HAP-1 (cell line): ENCODE measurements around the gene CACUL1.
"Not testable (repeated sequence)": the region's sequence is repeated elsewhere in the genome, so short reads cannot be mapped to it uniquely, and the experiment has no call there.

Experiments
- DNase-seq, 2 experiments: peaks; one replicate each; pipeline ENCODE4 v3.0.0-alpha.2; 2016 to 2020; ENCODE audit warnings: low spot score in 2 of 2
- H3K27me3 ChIP-seq: fragments of 250-450 bp; sonication (Bioruptor Pico); 2 replicates; pipeline ENCODE4 v1.5.1; 2020; ENCODE audit warnings: low read depth, mild to moderate bottlenecking, moderate library complexity
- H3K36me3 ChIP-seq: fragments of 250-450 bp; sonication (Bioruptor Pico); replicated peaks from 2 replicates; pipeline ENCODE4 v1.5.1; 2020; ENCODE audit warnings: mild to moderate bottlenecking
- H3K4me1 ChIP-seq: fragments of 250-450 bp; sonication (Bioruptor Pico); 2 replicates; pipeline ENCODE4 v1.5.1; 2020; ENCODE audit warnings: mild to moderate bottlenecking
- H3K4me3 ChIP-seq: fragments of 250-450 bp; sonication (Bioruptor Pico); 2 replicates; pipeline ENCODE4 v1.5.1; 2020; ENCODE audit warnings: mild to moderate bottlenecking, moderate library complexity
- H3K9me3 ChIP-seq: fragments of 250-450 bp; sonication (Bioruptor Pico); 2 replicates; pipeline ENCODE4 v1.5.1; 2020; ENCODE audit warnings: mild to moderate bottlenecking, moderate library complexity
- in situ Hi-C: fragments of 300-500 bp; cut with MboI; formaldehyde crosslinking; loops from 3 replicates; pipeline ENCODE4 v1.14.3; 2020; ENCODE audit warnings: low sequenced_read_pairs, inconsistent platforms, mixed read lengths

The CACUL1 gene

DNA sequence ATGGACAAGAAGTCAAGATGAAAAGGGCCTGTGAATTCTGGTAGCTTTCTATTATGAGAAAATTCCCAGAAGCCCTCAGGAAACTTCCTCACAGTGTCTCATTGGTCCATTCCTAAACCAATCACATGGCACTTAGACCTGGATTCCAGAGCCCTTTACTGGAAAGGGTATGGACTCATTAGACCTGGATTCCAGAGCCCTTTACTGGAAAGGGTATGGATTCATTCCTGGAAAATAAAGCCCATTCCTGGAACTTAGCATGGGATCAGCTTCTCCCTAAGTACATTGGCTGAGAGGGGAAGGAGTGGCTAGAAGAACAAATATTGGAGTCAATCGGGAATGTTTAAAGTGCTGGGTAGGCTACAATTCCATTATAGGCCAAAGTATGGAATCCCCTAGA, 3.7 kb upstream of the CACUL1 start:
- H3K27me3 ChIP-seq, result no peaks in the 10 kb centered on the region

DNA sequence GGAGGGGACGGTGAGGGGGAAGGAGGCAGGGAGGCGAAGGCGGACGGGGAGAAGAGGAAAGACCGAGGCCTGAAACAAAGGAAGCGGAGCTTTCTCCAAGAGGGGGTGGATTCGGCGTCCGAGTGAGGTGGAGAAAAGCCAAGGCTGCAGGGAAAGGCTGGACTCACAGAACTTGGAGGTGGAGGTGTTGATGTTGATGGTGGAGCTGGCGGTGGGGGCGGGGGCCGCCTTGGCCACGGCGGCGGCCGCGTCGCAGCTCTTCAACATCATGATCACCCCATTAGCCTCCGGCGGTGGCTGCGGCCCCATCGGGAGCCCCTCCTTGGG, 578 bp downstream of the CACUL1 start:
- H3K27me3 ChIP-seq, result no peaks in the 10 kb centered on the region
- DNase-seq, result peak; percentile 42 to 74
- H3K4me3 ChIP-seq, result peak overlapping the region; percentile 97
- peaks cover 12% of the 10 kb centered on the region for H3K4me1 ChIP-seq
- in situ Hi-C loops, result no loop called here
- H3K9me3 ChIP-seq, result no peaks in the 10 kb centered on the region
- H3K36me3 ChIP-seq, result peaks cover 2% of the 10 kb centered on the region; the same call in 1 of the 2 replicates

More for the DNA sequence above, 3.7 kb upstream of the CACUL1 start:
- Histone ChIP-seq H3K4me3 (no peak overlapping the region), H3K4me1 (peaks cover 3% of the 10 kb centered on the region; the same call in 1 of the 2 replicates), H3K36me3 (no peaks in the 10 kb centered on the region; the same call in 1 of the 2 replicates), H3K9me3 (no peaks in the 10 kb centered on the region)
- DNase-seq, result no peak
- in situ Hi-C loops, result no loop called here

DNA sequence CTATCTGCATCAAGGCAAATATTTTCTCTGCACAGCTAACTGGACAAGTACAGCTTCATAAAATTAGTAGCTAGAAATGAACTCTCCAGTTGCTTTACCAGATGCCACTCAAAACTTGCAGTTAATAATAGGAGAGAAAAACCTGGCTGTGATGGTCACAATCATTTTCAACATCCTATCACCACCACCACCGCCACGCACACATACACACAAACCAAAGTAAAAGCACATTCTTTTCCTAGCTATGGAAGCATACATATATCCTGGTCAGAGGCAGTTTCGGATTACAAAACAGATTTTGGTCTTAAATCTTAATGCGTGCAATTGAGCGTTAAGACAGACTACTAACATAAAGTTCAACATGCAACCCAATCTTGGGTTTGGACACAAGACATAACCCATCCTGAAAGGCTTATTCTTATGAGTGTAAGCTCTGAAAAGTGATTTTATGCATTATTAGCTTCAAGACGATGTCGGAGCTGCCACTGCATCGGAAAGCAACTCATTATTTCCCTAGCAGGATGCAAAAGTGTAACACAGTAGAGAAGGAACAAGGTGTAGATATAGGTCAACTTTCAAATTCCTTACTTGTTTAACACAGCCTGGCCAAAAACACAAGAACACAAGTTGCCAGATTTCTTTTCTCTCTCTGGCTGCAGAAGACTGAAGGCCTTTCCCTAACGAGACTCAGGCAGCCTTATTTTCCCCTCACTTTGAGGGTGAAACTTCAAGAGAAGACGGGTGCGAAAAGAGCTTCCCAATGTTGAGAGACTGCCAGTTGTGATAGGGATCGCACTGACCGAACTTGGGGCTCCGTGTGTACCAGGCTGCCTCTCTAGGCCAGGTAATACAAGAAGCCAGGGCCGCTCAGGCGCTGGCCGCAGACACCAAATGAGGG, 1.2 kb downstream of the CACUL1 start:
- Histone ChIP-seq H3K27me3 (no peaks in the 10 kb centered on the region), H3K4me3 (peak overlapping the region; percentile 97), H3K4me1 (peaks cover 12% of the 10 kb centered on the region), H3K9me3 (no peaks in the 10 kb centered on the region), H3K36me3 (peaks cover 2% of the 10 kb centered on the region)
- DNase-seq, result no peak
- in situ Hi-C loops, result no loop called here

GRCh38 chr10:118752409-118752808, 2.4 kb downstream of the CACUL1 start:
- DNase-seq, result no peak

GRCh38 chr10:118751265-118751664, 3.5 kb downstream of the CACUL1 start:
- Histone ChIP-seq H3K9me3 (no peaks in the 10 kb centered on the region), H3K4me1 (peaks cover 12% of the 10 kb centered on the region), H3K27me3 (no peaks in the 10 kb centered on the region), H3K4me3 (no peak overlapping the region), H3K36me3 (peaks cover 2% of the 10 kb centered on the region)
- in situ Hi-C loops, result no loop called here
- no peak for DNase-seq

More at GRCh38 chr10:118752409-118752808, 2.4 kb downstream of the CACUL1 start:
- Histone ChIP-seq H3K9me3 (no peaks in the 10 kb centered on the region), H3K27me3 (no peaks in the 10 kb centered on the region), H3K4me1 (peaks cover 12% of the 10 kb centered on the region), H3K36me3 (peaks cover 2% of the 10 kb centered on the region), H3K4me3 (peak overlapping the region; percentile 97)
- in situ Hi-C loops, result no loop called here

- Histone ChIP-seq H3K27me3 (no peaks in the 10 kb centered on the region), H3K4me3 (no peak overlapping the region), H3K9me3 (no peaks in the 10 kb centered on the region), H3K36me3 (peaks cover 2% of the 10 kb centered on the region), H3K4me1 (peaks cover 15% of the 10 kb centered on the region)
- in situ Hi-C loops, result no loop called here
- no peak for DNase-seq
These were observed 6.7 kb downstream of the CACUL1 start for GRCh38 chr10:118748041-118748440.

GRCh38 chr10:118746246-118746645, 8.5 kb downstream of the CACUL1 start:
- Histone ChIP-seq H3K36me3 (peaks cover 2% of the 10 kb centered on the region), H3K27me3 (no peaks in the 10 kb centered on the region), H3K9me3 (no peaks in the 10 kb centered on the region), H3K4me3 (no peak overlapping the region), H3K4me1 (peaks cover 12% of the 10 kb centered on the region)
- no peak for DNase-seq
- in situ Hi-C loops, result no loop called here

GRCh38 chr10:118745056-118745455, 9.7 kb downstream of the CACUL1 start:
- Histone ChIP-seq H3K9me3 (no peaks in the 10 kb centered on the region), H3K4me1 (peaks cover 12% of the 10 kb centered on the region), H3K27me3 (no peaks in the 10 kb centered on the region), H3K36me3 (peaks cover 2% of the 10 kb centered on the region), H3K4me3 (no peak overlapping the region)
- in situ Hi-C loops, result no loop called here
- no peak for DNase-seq

DNA sequence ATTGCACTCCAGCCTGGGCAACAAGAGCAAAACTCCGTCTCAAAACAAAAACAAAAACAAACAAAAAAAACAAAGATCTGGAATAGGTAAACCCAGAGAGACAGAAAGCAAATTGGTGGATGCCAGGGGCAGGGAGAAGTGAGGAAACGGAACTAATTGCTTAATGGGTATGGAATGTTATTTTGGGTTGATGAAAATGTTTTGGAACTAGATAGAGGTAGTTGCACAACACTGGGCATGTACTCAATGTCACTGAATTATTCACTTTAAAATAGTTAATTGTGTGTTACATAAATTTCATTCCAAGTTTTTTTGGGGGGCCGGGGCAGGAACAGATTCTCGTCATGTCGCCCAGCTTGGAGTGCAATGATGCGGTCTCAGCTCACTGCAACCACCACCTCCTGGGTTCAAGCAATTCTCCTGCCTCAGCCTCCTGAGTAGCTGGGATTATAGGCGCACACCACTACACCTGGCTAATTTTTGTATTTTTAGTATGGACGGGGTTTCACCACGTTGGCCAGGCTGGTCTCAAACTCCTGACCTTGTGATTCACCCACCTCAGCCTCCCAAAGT, 10.3 kb downstream of the CACUL1 start:
- DNase-seq, H3K9me3 ChIP-seq, H3K36me3 ChIP-seq, in situ Hi-C loops, H3K27me3 ChIP-seq, H3K4me3 ChIP-seq: not testable (repeated sequence)
- H3K4me1 ChIP-seq, result peaks cover 15% of the 10 kb centered on the region

DNA sequence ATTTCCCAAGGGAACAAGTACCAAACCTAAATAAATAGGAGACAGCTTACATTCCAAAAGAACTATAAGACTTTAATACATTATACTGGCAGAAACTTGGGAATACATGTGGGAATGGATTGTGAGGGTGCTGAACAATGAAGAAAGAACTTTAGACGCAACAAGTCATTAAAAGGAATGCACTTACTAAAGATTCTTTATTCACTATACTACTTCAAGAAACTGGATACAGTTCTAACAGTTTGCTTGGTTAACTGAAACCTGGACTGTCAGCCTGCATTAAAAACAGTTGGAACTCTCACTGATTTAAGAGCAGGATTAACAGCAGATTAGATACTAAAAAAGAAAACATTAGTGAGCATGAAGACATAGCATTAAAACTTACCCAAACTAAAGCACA, 12.0 kb downstream of the CACUL1 start:
- Histone ChIP-seq H3K4me3 (no peak overlapping the region), H3K27me3 (no peaks in the 10 kb centered on the region), H3K4me1 (peaks cover 16% of the 10 kb centered on the region), H3K9me3 (no peaks in the 10 kb centered on the region), H3K36me3 (no peaks in the 10 kb centered on the region)
- peak in 1 of 2 experiments; percentile 38 for DNase-seq
- in situ Hi-C loops, result no loop called here

DNA sequence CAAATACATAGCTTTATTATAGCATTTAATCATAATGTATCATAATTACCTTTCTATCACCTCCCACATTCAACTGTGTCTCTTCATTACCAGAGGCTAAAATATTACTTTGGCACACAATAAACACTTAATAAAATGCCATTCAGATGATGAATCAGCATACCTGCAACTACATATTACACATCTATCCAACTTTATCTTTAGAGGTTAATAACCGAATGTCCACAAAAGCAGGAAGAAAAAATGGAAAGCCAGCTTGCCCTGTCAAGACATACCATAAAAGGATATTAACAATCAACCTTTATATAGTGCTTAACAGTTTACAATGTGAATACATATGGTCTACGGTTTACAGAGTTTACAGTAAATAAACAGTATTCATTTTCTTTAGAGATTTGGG, 12.7 kb downstream of the CACUL1 start:
- Histone ChIP-seq H3K4me3 (no peak overlapping the region), H3K4me1 (peaks cover 16% of the 10 kb centered on the region), H3K36me3 (no peaks in the 10 kb centered on the region), H3K27me3 (no peaks in the 10 kb centered on the region), H3K9me3 (no peaks in the 10 kb centered on the region)
- in situ Hi-C loops, result no loop called here
- no peak for DNase-seq

GRCh38 chr10:118738406-118738805, 16.4 kb downstream of the CACUL1 start:
- in situ Hi-C loops, result no loop called here
- no peaks in the 10 kb centered on the region for H3K36me3 ChIP-seq
- no peaks in the 10 kb centered on the region for H3K9me3 ChIP-seq
- peaks cover 12% of the 10 kb centered on the region for H3K4me1 ChIP-seq
- no peaks in the 10 kb centered on the region for H3K27me3 ChIP-seq
- H3K4me3 ChIP-seq, result no peak overlapping the region
- no peak for DNase-seq

- Histone ChIP-seq H3K36me3 (no peaks in the 10 kb centered on the region), H3K27me3 (no peaks in the 10 kb centered on the region), H3K4me1 (peaks cover 9% of the 10 kb centered on the region), H3K9me3 (no peaks in the 10 kb centered on the region), H3K4me3 (no peak overlapping the region)
- no peak for DNase-seq
- in situ Hi-C loops, result no loop called here
These were observed 17.0 kb downstream of the CACUL1 start for GRCh38 chr10:118737603-118738302.

DNA sequence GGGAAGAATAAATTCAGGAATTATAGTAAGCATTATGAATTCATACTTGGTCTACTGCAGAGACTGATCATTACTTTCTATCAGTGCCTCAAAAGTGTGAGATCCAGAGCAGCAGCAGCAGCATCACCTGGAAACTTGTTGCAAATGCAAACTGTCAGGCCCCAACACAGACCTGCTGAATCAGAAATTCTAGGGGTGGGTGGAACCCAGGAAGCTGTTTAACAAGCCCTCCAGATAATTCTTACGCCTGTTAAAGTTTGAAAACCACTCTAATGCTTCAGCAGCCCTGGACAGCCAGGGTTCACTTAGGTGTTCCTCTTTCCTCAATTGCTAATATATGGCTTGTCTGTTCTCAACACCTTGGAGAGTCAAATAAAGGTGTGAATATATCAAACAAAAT, 19.5 kb downstream of the CACUL1 start:
- in situ Hi-C loops, result no loop called here
- H3K4me1 ChIP-seq, result peaks cover 26% of the 10 kb centered on the region
- H3K27me3 ChIP-seq, result no peaks in the 10 kb centered on the region
- H3K4me3 ChIP-seq, result no peak overlapping the region
- no peak for DNase-seq
- no peaks in the 10 kb centered on the region for H3K36me3 ChIP-seq
- H3K9me3 ChIP-seq, result no peaks in the 10 kb centered on the region
